ENCODE data around the gene ABTB2. TPM values are rescaled to one million over a fixed set of nuclear protein-coding genes. Genes with fewer than 3 reads are reported as not detected.

ABTB2 gene
- total RNA-seq, 1 donor = 5.1 TPM

GRCh38 chr11:34264303-34265110 lies 93.3 kb downstream of the ABTB2 start:
- peaks cover 24% of the 10 kb centered on the region for H3K4me1 ChIP-seq (ENCODE audit: insufficient read depth, low read length)
- no peak for TF ChIP-seq CTCF (IDR thresholded peaks at IDR 0.05; ENCODE audit: extremely low read depth, low read depth, low read length)
- no peaks in the 10 kb centered on the region for H3K79me2 ChIP-seq (ENCODE audit: insufficient read depth, low read length)
- no peak overlapping the region for H3K4me3 ChIP-seq (ENCODE audit: insufficient read depth, low read length)
- no peaks in the 10 kb centered on the region for H3K27me3 ChIP-seq (ENCODE audit: insufficient read depth, low read length)
- no peaks in the 10 kb centered on the region for H3K36me3 ChIP-seq (ENCODE audit: insufficient read depth, low read length)
- no peak overlapping the region for H3K4me2 ChIP-seq (ENCODE audit: insufficient read depth, low read length)
- H2AFZ ChIP-seq (ENCODE audit: low read length) = no peak overlapping the region
- no peaks in the 10 kb centered on the region for H3K9me3 ChIP-seq (ENCODE audit: low read depth, low read length)
- peak; percentile 23 for DNase-seq (ENCODE audit: insufficient read length, low spot score, missing footprints)
- H3K27ac ChIP-seq (ENCODE audit: low read depth, low read length) = no peak overlapping the region
- peaks cover 8% of the 10 kb centered on the region for H4K20me1 ChIP-seq (ENCODE audit: insufficient read depth, low read length)

GRCh38 chr11:34263441-34264091 lies 94.2 kb downstream of the ABTB2 start:
- no peak overlapping the region for H3K27ac ChIP-seq (ENCODE audit: low read depth, low read length)
- no peaks in the 10 kb centered on the region for H3K36me3 ChIP-seq (ENCODE audit: insufficient read depth, low read length)
- H3K79me2 ChIP-seq (ENCODE audit: insufficient read depth, low read length) = no peaks in the 10 kb centered on the region
- H3K9me3 ChIP-seq (ENCODE audit: low read depth, low read length) = no peaks in the 10 kb centered on the region
- H3K4me2 ChIP-seq (ENCODE audit: insufficient read depth, low read length) = no peak overlapping the region
- peak; percentile 79 for DNase-seq (ENCODE audit: insufficient read length, low spot score, missing footprints)
- H3K27me3 ChIP-seq (ENCODE audit: insufficient read depth, low read length) = no peaks in the 10 kb centered on the region
- no peak overlapping the region for H3K4me3 ChIP-seq (ENCODE audit: insufficient read depth, low read length)
- H3K4me1 ChIP-seq (ENCODE audit: insufficient read depth, low read length) = peaks cover 24% of the 10 kb centered on the region
- H2AFZ ChIP-seq (ENCODE audit: low read length) = no peak overlapping the region
- H4K20me1 ChIP-seq (ENCODE audit: insufficient read depth, low read length) = peaks cover 8% of the 10 kb centered on the region
- no peak for TF ChIP-seq CTCF (IDR thresholded peaks at IDR 0.05; ENCODE audit: extremely low read depth, low read depth, low read length)

- no peak overlapping the region for H3K4me2 ChIP-seq (ENCODE audit: insufficient read depth, low read length)
- no peak overlapping the region for H3K27ac ChIP-seq (ENCODE audit: low read depth, low read length)
- TF ChIP-seq CTCF (IDR thresholded peaks at IDR 0.05; ENCODE audit: extremely low read depth, low read depth, low read length) = no peak
- H2AFZ ChIP-seq (ENCODE audit: low read length) = no peak overlapping the region
- H4K20me1 ChIP-seq (ENCODE audit: insufficient read depth, low read length) = peaks cover 8% of the 10 kb centered on the region
- peaks cover 24% of the 10 kb centered on the region for H3K4me1 ChIP-seq (ENCODE audit: insufficient read depth, low read length)
- DNase-seq (ENCODE audit: insufficient read length, low spot score, missing footprints) = no peak
- H3K79me2 ChIP-seq (ENCODE audit: insufficient read depth, low read length) = no peaks in the 10 kb centered on the region
- H3K4me3 ChIP-seq (ENCODE audit: insufficient read depth, low read length) = no peak overlapping the region
- no peaks in the 10 kb centered on the region for H3K9me3 ChIP-seq (ENCODE audit: low read depth, low read length)
- H3K36me3 ChIP-seq (ENCODE audit: insufficient read depth, low read length) = no peaks in the 10 kb centered on the region
- no peaks in the 10 kb centered on the region for H3K27me3 ChIP-seq (ENCODE audit: insufficient read depth, low read length)
These were observed 95.2 kb downstream of the ABTB2 start for GRCh38 chr11:34262531-34263081.

GRCh38 chr11:34261820-34262219 lies 96.0 kb downstream of the ABTB2 start:
- H3K4me1 ChIP-seq (ENCODE audit: insufficient read depth, low read length) = peaks cover 20% of the 10 kb centered on the region
- H3K27me3 ChIP-seq (ENCODE audit: insufficient read depth, low read length) = no peaks in the 10 kb centered on the region
- H3K9me3 ChIP-seq (ENCODE audit: low read depth, low read length) = no peaks in the 10 kb centered on the region
- H3K36me3 ChIP-seq (ENCODE audit: insufficient read depth, low read length) = no peaks in the 10 kb centered on the region
- no peak for TF ChIP-seq CTCF (IDR thresholded peaks at IDR 0.05; ENCODE audit: extremely low read depth, low read depth, low read length)
- peaks cover 8% of the 10 kb centered on the region for H4K20me1 ChIP-seq (ENCODE audit: insufficient read depth, low read length)
- H3K4me3 ChIP-seq (ENCODE audit: insufficient read depth, low read length) = no peak overlapping the region
- no peak overlapping the region for H2AFZ ChIP-seq (ENCODE audit: low read length)
- no peaks in the 10 kb centered on the region for H3K79me2 ChIP-seq (ENCODE audit: insufficient read depth, low read length)
- no peak overlapping the region for H3K4me2 ChIP-seq (ENCODE audit: insufficient read depth, low read length)
- DNase-seq (ENCODE audit: insufficient read length, low spot score, missing footprints) = no peak
- H3K27ac ChIP-seq (ENCODE audit: low read depth, low read length) = no peak overlapping the region

Measured in osteoblast (primary cell).